Cardiac muscle cell (in vitro differentiated cells and primary cell): ENCODE data around the gene TTC12. TPM values are rescaled to one million over a fixed set of nuclear protein-coding genes. Genes with fewer than 3 reads are reported as not detected.
A peak's percentile ranks its signal among the peaks of the same experiment; 100 is the strongest.

Experiments used
- DNase-seq, 2 donors: peaks; one replicate each; pipeline versions ENCODE4 v3.0.0 to v3.0.0-alpha.2; 2010 to 2017; ENCODE audit warnings: low read depth in 1 of 2, low spot score in 1 of 2
- H3K27ac ChIP-seq: fragments of 200-600 bp; sonication (generic); 2 replicates; pipeline ENCODE4 v1.5.1; 2016
- H3K27me3 ChIP-seq: fragments of 200-600 bp; sonication (generic); 2 replicates; pipeline ENCODE4 v1.6.0; 2016; ENCODE audit warnings: control low read depth
- H3K36me3 ChIP-seq: fragments of 200-600 bp; sonication (generic); 2 replicates; pipeline ENCODE4 v1.5.1; 2016; ENCODE audit warnings: control low read depth
- H3K4me1 ChIP-seq: fragments of 200-600 bp; sonication (generic); 2 replicates; pipeline ENCODE4 v1.8.1; 2017; ENCODE audit warnings: low read depth, mild to moderate bottlenecking, mixed run types
- H3K4me3 ChIP-seq: fragments of 200-600 bp; sonication (generic); 2 replicates; pipeline ENCODE4 v1.5.1; 2016; ENCODE audit warnings: mild to moderate bottlenecking
- H3K9me3 ChIP-seq: fragments of 200-600 bp; sonication (generic); 2 replicates; pipeline ENCODE4 v1.5.1; 2017; ENCODE audit warnings: low read depth, mild to moderate bottlenecking, control low read depth
- polyA plus RNA-seq: library from polyadenylated mRNA; unstranded; fragments of >200 nt; fragmentation: Nextera tagmentation; extraction: Ambion mirVana; gene quantifications from 2 replicates; pipeline ENCODE4 v1.2.1, GENCODE V29; 2016
- total RNA-seq: library from RNA; depleted of rRNA; stranded (reverse); fragments of >200 nt; gene quantifications from 2 replicates; pipeline ENCODE4 v1.2.3, GENCODE V29; 2016
- TF ChIP-seq, protein P1 (sequence below): IDR thresholded peaks from 2 replicates; pipeline ENCODE4 v1.5.1; 2012; ENCODE audit warnings: low read depth, mild to moderate bottlenecking, low read length

The TTC12 gene
- total and polyA plus RNA-seq, 2 experiments from 2014 or later, result 19.4 to 30.5 TPM

- Histone ChIP-seq H3K4me3 (no peak overlapping the region), H3K36me3 (no peaks in the 10 kb centered on the region), H3K4me1 (no peaks in the 10 kb centered on the region), H3K9me3 (no peaks in the 10 kb centered on the region), H3K27me3 (no peaks in the 10 kb centered on the region), H3K27ac (no peak overlapping the region)
- DNase-seq, result no peak
- TF ChIP-seq, protein P1, sequence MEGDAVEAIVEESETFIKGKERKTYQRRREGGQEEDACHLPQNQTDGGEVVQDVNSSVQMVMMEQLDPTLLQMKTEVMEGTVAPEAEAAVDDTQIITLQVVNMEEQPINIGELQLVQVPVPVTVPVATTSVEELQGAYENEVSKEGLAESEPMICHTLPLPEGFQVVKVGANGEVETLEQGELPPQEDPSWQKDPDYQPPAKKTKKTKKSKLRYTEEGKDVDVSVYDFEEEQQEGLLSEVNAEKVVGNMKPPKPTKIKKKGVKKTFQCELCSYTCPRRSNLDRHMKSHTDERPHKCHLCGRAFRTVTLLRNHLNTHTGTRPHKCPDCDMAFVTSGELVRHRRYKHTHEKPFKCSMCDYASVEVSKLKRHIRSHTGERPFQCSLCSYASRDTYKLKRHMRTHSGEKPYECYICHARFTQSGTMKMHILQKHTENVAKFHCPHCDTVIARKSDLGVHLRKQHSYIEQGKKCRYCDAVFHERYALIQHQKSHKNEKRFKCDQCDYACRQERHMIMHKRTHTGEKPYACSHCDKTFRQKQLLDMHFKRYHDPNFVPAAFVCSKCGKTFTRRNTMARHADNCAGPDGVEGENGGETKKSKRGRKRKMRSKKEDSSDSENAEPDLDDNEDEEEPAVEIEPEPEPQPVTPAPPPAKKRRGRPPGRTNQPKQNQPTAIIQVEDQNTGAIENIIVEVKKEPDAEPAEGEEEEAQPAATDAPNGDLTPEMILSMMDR, result no peak
Measured at GRCh38 chr11:113286009-113286408, 28.4 kb upstream of the TTC12 start.

- H3K36me3 ChIP-seq, result no peaks in the 10 kb centered on the region
- TF ChIP-seq, protein P1, result no peak
- no peaks in the 10 kb centered on the region for H3K9me3 ChIP-seq
- H3K4me3 ChIP-seq, result no peak overlapping the region
- peak in 1 of 2 donors; percentile 45 for DNase-seq
- no peak overlapping the region for H3K27ac ChIP-seq
- H3K4me1 ChIP-seq, result no peaks in the 10 kb centered on the region
- H3K27me3 ChIP-seq, result no peaks in the 10 kb centered on the region
Measured at GRCh38 chr11:113286509-113287497, 27.6 kb upstream of the TTC12 start.

GRCh38 chr11:113287801-113288200 is 26.6 kb upstream of the TTC12 start:
- Histone ChIP-seq H3K27ac (no peak overlapping the region), H3K4me1 (no peaks in the 10 kb centered on the region)
- no peak for DNase-seq

GRCh38 chr11:113288286-113288863 is 26.0 kb upstream of the TTC12 start:
- TF ChIP-seq, protein P1, result no peak
- no peak for DNase-seq
- Histone ChIP-seq H3K36me3 (no peaks in the 10 kb centered on the region), H3K4me3 (no peak overlapping the region), H3K4me1 (no peaks in the 10 kb centered on the region), H3K27me3 (no peaks in the 10 kb centered on the region), H3K9me3 (no peaks in the 10 kb centered on the region), H3K27ac (no peak overlapping the region)

More at GRCh38 chr11:113287801-113288200, 26.6 kb upstream of the TTC12 start:
- Histone ChIP-seq H3K9me3 (no peaks in the 10 kb centered on the region), H3K4me3 (no peak overlapping the region), H3K36me3 (no peaks in the 10 kb centered on the region), H3K27me3 (no peaks in the 10 kb centered on the region)
- TF ChIP-seq, protein P1, result no peak

DNA sequence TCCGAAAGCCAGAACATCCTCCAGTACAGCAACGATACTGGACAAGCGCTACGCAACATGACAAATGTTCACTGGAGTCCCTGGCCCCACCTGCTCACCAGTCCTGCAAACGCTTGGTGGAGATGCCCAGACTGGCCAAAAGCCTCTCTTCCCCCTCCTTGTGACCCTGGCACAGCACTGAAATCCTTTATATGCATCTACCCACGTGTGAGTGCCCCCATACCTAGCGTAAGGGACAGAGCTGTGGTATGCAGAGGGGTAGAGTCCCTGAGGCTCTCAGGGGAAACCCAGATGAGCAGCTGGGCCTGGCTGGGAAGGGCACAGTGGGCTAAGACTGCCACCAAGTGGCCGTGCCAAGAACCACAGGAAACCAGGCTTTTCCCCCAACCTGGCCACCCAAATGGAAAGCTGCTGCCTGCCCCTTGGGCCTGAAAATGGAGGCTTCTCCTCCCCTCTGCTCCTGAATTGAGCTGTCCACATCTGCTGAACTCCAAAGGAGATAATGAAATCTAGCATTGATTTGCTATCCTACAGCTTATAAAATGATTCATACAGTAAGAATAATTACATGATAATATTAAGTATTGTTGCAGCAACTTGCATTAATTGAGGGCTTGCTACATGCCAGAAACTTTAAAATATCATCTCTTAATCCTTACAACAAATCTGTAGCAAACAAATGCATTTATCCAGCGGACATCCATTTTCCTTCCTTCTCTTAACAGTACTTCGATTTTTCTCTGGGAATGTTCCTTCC is 24.8 kb upstream of the TTC12 start:
- no peaks in the 10 kb centered on the region for H3K36me3 ChIP-seq
- H3K9me3 ChIP-seq, result no peaks in the 10 kb centered on the region
- H3K4me1 ChIP-seq, result no peaks in the 10 kb centered on the region
- peak; percentile 69 to 75 for DNase-seq
- TF ChIP-seq, protein P1, result peak; percentile 98
- H3K4me3 ChIP-seq, result no peak overlapping the region
- no peak overlapping the region for H3K27ac ChIP-seq
- no peaks in the 10 kb centered on the region for H3K27me3 ChIP-seq
